DMS53 treated with DMSO at 0.1 percent for 48 hours (cell line): ENCODE measurements around the gene RMI1.
"Not testable (repeated sequence)": the region's sequence is repeated elsewhere in the genome, so short reads cannot be mapped to it uniquely, and the experiment has no call there.

Source experiments
- DNase-seq: peaks from one replicate; lab custom pipeline; 2025; ENCODE audit not compliant: unreplicated experiment; lab: John Stamatoyannopoulos, UW

RMI1 gene

GRCh38 chr9:84002344-84002743 lies 21.7 kb downstream of the RMI1 start:
- DNase-seq: no peak

GRCh38 chr9:84003246-84003645 lies 22.6 kb downstream of the RMI1 start:
- no peak for DNase-seq

GRCh38 chr9:84007662-84008061 lies 27.1 kb downstream of the RMI1 start:
- DNase-seq: no peak

- DNase-seq: no peak
Measured at GRCh38 chr9:84024041-84024575, 43.5 kb downstream of the RMI1 start.

GRCh38 chr9:84027201-84027600 lies 46.6 kb downstream of the RMI1 start:
- DNase-seq: no peak

GRCh38 chr9:84031534-84031933 lies 50.9 kb downstream of the RMI1 start:
- no peak for DNase-seq

GRCh38 chr9:84041857-84042256 lies 61.3 kb downstream of the RMI1 start:
- DNase-seq: not testable (repeated sequence)

- DNase-seq: no peak
Measured at GRCh38 chr9:84045481-84046097, 65.0 kb downstream of the RMI1 start.
